NCI-H446 (cell line): ENCODE data around the gene OAS1.
"Not testable (repeated sequence)": the region's sequence is repeated elsewhere in the genome, so short reads cannot be mapped to it uniquely, and the experiment has no call there.

Experiments used
- DNase-seq, 2 experiments: peaks; one replicate each; lab custom pipeline; 2025; lab: John Stamatoyannopoulos, UW

OAS1 gene

GRCh38 chr12:112900298-112901145, 6.2 kb upstream of the OAS1 start:
- DNase-seq, result peak; percentile 86 to 93

- peak in 1 of 2 experiments; percentile 84 for DNase-seq
Measured at GRCh38 chr12:112901271-112901670, 5.5 kb upstream of the OAS1 start.

- peak in 1 of 2 experiments; percentile 5 for DNase-seq
Measured at GRCh38 chr12:112904571-112904970, 2.2 kb upstream of the OAS1 start.

GRCh38 chr12:112905451-112906089, 1.2 kb upstream of the OAS1 start:
- peak; percentile 29 to 71 for DNase-seq

- no peak for DNase-seq
Measured at GRCh38 chr12:112907415-112908157, 824 bp downstream of the OAS1 start.

GRCh38 chr12:112908548-112908947, 1.8 kb downstream of the OAS1 start:
- DNase-seq, result peak in 1 of 2 experiments; percentile 8

- no peak for DNase-seq
Measured at GRCh38 chr12:112909693-112910092, 2.9 kb downstream of the OAS1 start.

GRCh38 chr12:112913038-112913688, 6.4 kb downstream of the OAS1 start:
- DNase-seq, result no peak

- not testable (repeated sequence) for DNase-seq
Measured at GRCh38 chr12:112913888-112914287, 7.1 kb downstream of the OAS1 start.

- DNase-seq, result peak; percentile 24 to 73
Measured at GRCh38 chr12:112916270-112916669, 9.5 kb downstream of the OAS1 start.

GRCh38 chr12:112919121-112919520, 12.4 kb downstream of the OAS1 start:
- DNase-seq, result no peak

- DNase-seq, result no peak
Measured at GRCh38 chr12:112924986-112925385, 18.2 kb downstream of the OAS1 start.

- not testable (repeated sequence) for DNase-seq
Measured at GRCh38 chr12:112926416-112927033, 19.8 kb downstream of the OAS1 start.

- no peak for DNase-seq
Measured at GRCh38 chr12:112927475-112927874, 20.7 kb downstream of the OAS1 start.

- no peak for DNase-seq
Measured at GRCh38 chr12:112927925-112928324, 21.2 kb downstream of the OAS1 start.

GRCh38 chr12:112928978-112929377, 22.2 kb downstream of the OAS1 start:
- DNase-seq, result no peak

- DNase-seq, result no peak
Measured at GRCh38 chr12:112929715-112930114, 23.0 kb downstream of the OAS1 start.

- no peak for DNase-seq
Measured at GRCh38 chr12:112930350-112930749, 23.6 kb downstream of the OAS1 start.

GRCh38 chr12:112932485-112933128, 25.8 kb downstream of the OAS1 start:
- DNase-seq, result no peak

GRCh38 chr12:112933129-112933505, 26.4 kb downstream of the OAS1 start:
- DNase-seq, result no peak

GRCh38 chr12:112936264-112936663, 29.5 kb downstream of the OAS1 start:
- DNase-seq, result no peak
